Daoy (cell line): ENCODE data around the gene MICA. TPM values are rescaled to one million over a fixed set of nuclear protein-coding genes. Genes with fewer than 3 reads are reported as not detected.
"Not testable (repeated sequence)": the region's sequence is repeated elsewhere in the genome, so short reads cannot be mapped to it uniquely, and the experiment has no call there.

Experiments used
- DNase-seq: peaks from one replicate; pipeline ENCODE4 v3.0.0-alpha.2; 2015; ENCODE audit warnings: low read depth
- total RNA-seq: library from RNA; depleted of rRNA; stranded (reverse); fragments of >200 nt; shearing (Covaris generic); gene quantifications from 2 replicates; pipeline ENCODE4 v1.2.3, GENCODE V29; 2014

The MICA gene
- total RNA-seq, 1 experiment from 2014 or later, result 44.1 TPM

GRCh38 chr6:31412506-31412905 is 9.1 kb downstream of the MICA start:
- DNase-seq, result no peak

GRCh38 chr6:31414148-31414770 is 10.9 kb downstream of the MICA start:
- not testable (repeated sequence) for DNase-seq

DNA sequence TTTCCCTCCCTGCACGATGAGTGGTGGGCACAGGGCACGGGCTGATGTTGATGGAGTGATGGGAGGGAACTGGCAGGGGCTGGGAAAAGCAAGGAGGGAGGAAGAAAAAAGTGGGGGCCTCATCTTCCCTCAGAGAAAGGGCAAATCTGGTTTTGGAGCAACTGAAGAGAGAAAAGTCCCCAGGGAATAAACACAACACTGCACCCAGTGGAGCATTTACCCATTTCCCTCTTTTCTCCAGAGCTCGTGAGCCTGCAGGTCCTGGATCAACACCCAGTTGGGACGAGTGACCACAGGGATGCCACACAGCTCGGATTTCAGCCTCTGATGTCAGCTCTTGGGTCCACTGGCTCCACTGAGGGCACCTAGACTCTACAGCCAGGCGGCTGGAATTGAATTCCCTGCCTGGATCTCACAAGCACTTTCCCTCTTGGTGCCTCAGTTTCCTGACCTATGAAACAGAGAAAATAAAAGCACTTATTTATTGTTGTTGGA is 11.4 kb downstream of the MICA start:
- DNase-seq, result no peak

GRCh38 chr6:31416394-31417014 is 13.1 kb downstream of the MICA start:
- DNase-seq, result no peak

DNA sequence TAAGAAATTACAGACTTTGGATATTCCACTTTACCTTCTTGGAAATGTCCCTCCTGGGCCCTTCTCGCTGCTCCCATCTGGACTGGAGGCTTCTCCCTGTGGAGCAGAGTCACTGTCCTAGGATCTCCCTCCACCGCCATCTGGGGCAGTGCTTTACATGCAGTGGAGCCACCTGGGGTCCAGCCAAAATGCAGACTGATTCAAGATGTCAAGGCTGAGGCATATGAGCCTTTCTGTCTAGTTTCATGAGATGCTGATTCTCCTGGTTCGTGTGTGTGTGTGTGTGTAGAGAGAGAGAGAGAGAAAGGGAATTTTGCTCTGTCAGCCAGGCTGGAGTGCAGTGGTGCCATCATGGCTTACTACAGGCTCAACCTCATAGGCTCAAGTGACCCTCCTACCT is 14.9 kb downstream of the MICA start:
- no peak for DNase-seq

DNA sequence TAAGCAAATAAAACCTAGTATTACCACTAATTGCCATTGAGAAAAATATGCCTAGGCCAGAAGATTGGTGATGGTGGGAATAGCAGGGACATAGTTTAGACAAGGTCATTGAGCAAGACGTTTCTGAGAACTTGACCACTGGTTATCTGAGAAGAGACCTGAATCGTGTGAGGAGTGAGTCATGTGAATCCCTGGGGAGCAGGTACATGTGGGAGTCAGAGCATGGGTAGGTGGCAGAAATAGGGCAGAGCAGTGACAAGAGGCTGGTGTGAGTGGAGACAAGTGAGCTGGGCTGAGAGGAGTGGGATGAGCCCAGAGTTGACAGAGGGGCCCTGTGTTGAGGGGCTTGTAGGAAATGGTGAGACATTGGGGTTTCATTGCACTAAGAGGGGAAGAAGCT is 16.4 kb downstream of the MICA start:
- peak; percentile 25 for DNase-seq

DNA sequence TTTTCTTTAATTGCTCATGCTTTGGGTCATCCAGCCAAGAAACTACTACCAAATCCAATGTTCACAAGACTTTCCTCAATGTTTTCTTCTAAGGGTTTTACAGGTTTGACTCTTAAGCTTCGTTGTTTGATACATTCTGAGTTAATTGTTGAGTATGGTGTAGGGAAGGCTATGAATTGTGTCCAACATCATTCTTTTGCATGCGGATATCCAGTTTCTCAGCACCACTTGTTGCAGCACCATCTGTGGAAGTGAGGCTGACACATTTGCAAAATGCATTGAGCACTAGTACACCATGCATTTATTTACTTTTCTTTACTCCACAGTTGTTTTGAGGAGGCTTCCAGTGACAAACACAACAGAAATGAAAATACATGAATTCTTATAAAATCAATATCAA is 17.2 kb downstream of the MICA start:
- no peak for DNase-seq

DNA sequence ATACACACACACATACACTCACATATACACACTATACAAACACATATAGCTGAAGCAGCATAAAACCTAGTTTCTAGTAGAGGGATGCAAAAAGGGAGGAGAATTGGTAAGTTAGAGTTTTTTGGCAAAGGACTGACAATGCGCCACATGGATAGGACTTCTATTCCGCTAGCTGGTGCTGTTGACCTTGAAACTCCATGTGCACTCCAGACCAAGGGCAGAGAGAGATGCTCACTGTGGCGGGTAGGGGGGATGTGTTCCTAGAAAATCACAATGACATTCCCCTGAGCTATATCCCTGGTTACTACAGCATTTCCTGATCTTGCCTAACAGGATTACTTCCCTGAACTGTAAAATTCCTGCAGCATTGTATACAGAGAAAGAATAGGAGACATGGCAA is 19.2 kb downstream of the MICA start:
- DNase-seq, result no peak

GRCh38 chr6:31423550-31423949 is 20.2 kb downstream of the MICA start:
- no peak for DNase-seq

DNA sequence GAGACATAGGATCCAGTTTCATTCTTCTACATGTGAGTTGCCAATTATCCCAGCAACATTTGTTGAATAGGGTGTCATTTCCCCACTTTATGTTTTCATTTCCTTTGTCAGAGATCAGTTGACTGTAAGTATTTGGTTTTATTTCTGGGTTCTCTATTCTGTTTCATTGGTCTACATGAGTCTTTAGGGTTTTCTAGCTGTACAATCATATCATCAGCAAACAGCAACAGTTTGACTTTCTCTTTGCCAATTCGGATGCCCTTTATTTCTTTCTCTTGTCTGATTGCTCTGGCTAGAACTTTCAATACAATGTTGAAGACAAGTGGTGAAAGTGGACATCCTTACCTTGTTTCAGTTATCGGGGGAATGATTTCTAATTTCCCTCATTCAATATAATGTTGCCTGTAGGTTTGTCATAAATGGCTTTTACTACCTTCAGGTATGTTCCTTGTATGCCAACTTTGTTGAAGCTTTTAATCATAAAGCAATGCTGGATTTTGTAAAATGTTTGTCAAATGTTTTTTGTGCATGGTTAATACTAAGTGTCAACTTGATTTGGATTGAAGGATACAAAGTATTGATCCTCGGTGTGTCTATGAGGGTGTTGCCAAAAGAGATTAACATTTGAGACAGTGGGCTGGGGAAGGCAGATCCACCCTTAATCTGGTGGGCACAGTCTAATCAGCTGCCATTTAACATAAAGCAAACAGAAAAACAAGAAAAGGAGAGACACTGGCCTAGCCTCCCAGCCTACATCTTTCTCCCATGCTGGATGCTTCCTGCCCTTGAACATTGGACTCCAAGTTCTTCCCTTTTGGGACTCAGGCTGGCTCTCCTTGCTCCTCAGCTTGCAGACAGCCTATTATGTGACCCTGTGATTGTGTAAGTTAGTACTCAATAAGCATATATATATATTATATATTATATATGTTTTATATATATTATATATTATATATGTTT is 23.3 kb downstream of the MICA start:
- no peak for DNase-seq

- no peak for DNase-seq
These were observed 27.1 kb downstream of the MICA start for GRCh38 chr6:31430449-31430848.

DNA sequence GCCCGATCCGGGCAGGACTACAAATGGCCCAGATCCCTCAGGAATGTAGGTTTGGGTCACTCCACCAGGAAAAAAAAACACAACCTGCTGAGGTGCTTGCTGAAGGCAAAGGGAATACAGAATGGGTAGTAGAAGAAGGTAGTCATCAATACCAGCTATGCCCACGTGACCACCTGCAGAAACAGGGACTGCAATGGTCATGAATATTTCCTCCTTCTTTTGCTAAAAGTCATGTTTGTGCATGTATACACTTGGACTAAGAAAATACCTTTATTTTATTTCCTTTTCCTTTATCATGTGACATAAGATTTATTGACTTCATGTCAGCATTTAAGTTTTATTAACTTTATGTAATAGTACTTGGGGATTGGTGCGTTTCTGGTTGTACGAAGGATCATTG is 31.7 kb downstream of the MICA start:
- DNase-seq, result not testable (repeated sequence)

DNA sequence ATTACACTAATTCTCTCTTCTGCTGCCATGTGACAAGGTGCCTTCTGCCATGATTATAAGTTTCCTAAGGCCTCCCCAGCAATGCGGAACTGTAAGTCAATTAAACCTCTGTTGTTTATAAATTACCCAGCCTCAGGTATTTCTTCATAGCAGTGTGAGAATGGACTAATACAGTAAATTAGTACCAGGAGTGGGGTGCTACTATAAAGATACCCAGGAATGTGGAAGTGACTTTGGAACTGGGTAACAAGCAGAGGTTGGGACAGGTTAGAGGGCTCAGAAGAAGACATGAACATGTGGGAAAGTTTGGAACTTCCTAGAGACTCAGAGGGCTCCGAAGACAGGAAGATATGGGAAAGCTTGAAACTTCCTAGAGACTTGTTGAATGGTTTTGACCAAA is 34.8 kb downstream of the MICA start:
- no peak for DNase-seq

DNA sequence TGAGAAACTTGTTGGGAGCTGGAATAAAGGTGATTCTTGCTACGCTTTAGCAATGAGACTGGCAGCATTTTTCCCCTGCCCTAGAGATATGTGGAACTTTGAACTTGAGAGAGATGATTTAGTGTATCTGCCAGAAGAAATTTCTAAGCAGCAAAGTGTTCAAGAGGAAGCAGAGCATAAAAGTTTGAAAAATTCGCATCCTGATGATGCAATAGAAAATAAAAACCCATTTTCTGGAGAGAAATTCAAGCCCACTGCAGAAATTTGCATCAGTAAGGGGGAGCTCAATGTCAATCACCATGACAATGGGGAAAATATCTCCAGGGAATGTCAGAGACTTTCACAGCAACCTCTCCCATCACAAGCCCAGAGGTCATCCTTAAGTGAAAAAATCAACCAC is 35.3 kb downstream of the MICA start:
- no peak for DNase-seq

DNA sequence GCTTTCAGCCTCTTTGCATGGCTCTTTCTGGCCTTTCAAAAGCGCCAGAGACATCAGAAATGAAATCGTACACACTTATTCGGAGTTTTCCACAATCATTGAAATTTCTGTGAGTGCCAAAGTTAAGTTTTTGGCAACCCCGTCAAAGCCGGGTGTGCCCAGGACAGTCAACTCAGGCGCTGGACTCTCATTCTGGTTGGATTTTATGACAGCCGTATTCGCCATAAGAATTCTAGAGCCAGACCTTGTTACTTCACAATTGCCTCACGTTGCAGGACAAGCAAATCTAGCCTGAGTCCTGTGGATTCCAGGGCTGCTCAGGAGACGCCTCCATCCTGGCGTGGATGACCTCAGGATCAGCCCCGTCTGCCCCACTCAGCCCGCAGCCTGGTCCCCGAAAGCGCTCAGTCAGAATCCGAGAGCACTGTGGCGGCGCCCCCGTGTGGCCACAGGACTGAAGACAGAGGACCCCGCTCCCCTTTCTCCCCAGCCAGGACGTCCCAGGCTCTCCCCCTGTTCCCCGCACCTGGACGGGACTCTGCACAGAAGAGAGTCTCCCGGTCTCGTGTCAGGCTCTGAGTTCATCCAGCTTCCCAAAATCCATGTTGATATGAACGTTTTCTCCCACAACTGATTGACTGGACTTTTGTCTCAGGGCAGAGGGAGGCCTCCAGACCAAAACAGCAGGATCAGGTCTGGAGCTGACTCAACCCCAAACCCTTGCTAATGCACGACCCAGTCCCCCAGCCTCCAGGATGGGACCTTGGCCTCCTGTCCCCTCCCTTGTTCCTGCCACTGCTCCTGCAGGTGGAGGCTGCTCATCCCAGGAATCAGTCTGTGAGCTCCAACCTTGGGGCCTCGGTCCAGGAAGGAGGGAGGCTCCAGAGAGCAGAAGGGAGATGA is 38.2 kb downstream of the MICA start:
- peak; percentile 83 for DNase-seq

DNA sequence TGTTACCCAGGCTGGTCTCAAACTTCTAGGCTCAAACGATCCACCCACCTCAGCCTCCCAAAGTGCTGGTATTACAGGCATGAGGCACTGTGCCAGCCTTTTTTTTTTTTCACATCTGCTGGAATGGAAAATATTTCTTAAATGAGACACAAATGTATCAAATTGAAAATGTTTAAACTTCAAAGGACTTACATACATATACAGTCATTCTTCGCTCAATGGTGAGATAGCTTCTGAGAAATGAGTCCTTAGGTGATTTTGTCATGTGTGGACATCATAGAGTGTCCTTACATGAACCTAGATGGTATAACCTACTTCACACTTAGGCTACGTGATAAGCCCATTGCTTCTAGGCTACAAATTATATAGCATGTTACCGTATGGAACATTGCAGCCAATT is 43.1 kb downstream of the MICA start:
- no peak for DNase-seq

- not testable (repeated sequence) for DNase-seq
These were observed 43.8 kb downstream of the MICA start for GRCh38 chr6:31446999-31447789.

DNA sequence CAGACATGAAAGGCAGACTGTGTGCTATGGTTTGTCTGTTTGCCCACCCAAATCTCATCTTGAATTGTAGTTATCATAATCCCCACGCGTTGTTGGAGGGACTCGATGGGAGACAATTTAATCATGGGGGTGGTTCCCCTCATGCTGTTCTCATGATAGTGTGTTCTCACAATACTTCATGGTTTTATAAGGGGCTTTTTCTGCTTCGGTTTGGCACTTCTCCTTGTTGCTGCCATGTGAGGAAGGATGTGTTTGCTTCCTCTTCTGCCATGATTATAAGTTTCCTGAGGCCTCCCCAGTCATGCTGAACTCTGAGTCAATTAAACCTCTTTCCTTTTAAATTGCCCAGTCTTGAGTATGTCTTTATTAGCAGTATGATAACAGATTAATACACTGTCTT is 47.4 kb downstream of the MICA start:
- DNase-seq, result no peak

DNA sequence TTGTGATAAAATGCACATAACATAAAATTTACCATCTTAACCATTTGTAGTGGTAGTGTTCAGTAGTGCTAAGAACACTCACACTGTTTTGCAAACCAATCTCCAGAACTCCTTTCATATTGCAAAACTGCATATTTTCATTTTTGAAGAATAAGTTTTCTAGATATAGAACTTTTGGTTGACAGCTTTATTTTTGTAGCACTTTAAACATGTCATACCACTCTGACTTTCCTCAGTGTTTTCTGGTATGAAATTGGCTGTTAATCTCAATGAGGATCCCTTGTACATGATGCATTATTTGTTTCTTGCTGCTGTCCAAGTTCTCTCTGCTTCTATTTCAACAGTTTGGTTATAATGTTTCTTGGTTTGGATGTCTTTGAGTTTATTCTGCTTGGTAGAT is 49.5 kb downstream of the MICA start:
- no peak for DNase-seq

- DNase-seq, result no peak
These were observed 49.9 kb downstream of the MICA start for GRCh38 chr6:31453259-31453658.

- DNase-seq, result not testable (repeated sequence)
These were observed 56.5 kb downstream of the MICA start for GRCh38 chr6:31459864-31460263.
